HG03175 (cell line): ENCODE data around the gene DLK1.

ENCODE experiments used
- ATAC-seq: cut with Tn5 transposase; IDR thresholded peaks from one replicate; pipeline ENCODE4 v1.9.1; 2021; ENCODE audit warnings: mild to moderate bottlenecking, moderate library complexity; ENCODE audit not compliant: unreplicated experiment

Gene DLK1

GRCh38 chr14:100714258-100714892, 12.3 kb upstream of the DLK1 start:
- no peak for ATAC-seq

- ATAC-seq = no peak
Observed at GRCh38 chr14:100715332-100715731, 11.4 kb upstream of the DLK1 start.

- no peak for ATAC-seq
Observed at GRCh38 chr14:100715803-100716202, 10.9 kb upstream of the DLK1 start.

DNA sequence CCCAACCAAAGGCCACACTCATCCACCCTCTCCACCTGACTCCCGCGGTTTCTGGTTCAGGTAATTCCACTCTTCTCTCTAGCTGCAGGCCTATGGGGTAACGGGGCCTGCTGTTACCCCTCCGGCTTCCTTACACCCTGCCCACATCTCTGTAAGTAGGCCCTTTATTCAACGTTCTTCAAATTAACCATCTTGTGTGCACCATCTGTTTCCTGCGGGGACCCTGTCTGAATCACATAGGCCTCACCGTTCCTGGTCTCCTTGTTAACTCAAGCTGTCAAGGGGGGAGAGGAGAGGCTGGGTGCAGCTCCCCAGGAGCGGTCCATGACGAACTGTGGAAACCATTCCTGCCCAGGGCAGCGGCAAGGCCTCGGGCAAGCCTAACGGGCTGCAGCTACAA, 9.3 kb upstream of the DLK1 start:
- no peak for ATAC-seq

GRCh38 chr14:100719976-100720520, 6.6 kb upstream of the DLK1 start:
- no peak for ATAC-seq

DNA sequence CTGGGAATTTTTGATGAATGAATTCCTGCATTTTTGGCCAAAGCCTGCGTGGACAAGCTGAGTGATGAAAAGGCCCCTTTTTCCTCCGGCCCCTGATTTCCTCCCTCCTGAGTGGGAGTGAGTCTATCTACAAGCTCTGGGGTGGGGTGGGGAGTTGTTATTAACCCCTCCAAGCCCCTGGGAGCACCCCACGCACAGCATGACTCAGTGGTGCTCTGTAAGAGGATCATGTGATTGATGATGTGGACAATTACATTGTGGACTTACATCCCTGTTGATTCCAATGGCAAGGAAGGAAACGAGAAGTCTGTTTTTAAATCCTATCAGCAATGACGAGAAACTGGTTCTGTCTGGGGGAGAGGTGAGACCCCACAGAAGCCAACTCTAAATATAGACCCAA, 5.1 kb upstream of the DLK1 start:
- no peak for ATAC-seq

DNA sequence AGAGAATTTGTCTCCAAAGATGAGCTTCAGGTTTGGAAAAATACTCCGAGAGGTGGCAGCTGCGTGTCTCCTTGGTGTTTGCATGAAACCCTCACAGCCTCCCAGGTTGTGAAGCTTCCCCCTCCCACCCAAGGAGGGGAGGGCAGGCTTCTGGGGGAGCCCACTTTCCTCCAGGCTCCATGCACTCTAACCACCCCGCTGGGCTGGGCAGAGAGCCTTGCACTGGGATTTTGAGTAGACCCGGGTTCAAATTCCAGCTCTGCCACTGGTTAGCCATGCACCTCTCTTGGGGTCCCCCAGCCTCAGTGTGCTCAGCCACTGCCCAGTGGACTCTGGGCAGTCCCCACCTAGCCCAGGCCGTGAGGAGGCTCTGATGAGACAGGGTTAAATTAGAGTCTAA, 4.3 kb upstream of the DLK1 start:
- ATAC-seq = no peak

DNA sequence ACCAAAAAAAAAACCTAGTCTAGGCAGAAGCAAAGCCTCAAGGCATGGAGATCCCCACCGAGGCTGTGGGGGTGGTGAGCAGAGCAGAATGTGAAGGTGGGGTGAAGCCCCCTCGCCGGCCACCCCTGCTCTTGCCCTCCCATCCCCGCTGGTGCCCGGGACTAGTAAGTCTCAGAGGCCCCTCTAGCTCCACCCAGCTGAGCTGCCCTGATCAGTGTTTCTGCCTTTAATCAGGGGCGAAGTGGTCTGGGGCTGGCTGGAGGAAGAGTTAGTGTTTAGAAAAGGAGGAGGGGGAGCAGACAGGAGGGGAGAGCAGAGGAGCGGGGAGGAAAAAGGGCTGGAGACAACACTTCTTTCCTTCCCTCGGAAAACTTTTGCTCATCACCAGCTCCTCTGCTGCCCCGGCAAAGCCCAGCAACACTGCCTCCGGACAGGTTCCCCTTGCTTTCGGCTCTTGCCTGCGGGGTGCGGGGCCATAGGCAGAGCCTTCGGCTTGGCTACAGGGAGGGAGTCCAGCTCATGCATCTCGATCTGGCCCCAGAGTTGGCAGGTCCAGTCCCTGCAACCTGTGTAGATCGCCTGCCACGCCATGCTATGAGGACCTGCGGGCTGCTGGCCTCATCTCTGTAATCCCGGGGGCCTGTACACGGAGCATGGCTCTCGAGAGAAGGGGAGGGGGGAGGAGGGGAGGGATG, 3.4 kb upstream of the DLK1 start:
- no peak for ATAC-seq

GRCh38 chr14:100723830-100724437, 2.8 kb upstream of the DLK1 start:
- ATAC-seq = no peak

DNA sequence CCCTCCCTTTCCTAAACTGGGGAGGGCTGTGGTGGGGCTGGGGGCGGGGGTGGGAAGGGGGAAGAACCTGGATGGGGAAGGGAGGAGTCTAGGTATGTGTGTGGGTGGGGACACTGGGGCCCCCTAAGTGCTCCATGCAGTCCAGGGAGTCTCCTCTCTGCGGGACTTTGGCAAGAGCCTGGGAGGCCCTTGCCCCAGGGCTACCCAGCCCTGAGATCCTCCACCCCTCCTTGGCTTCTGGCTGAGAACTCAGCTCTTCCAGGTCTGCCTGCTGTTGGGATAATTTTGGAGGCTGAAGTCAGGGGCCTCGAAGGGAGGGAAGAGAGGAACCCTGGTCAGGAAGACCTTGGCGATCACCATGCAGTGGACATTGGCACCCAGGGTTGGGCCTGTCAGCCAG, 2.2 kb upstream of the DLK1 start:
- no peak for ATAC-seq

DNA sequence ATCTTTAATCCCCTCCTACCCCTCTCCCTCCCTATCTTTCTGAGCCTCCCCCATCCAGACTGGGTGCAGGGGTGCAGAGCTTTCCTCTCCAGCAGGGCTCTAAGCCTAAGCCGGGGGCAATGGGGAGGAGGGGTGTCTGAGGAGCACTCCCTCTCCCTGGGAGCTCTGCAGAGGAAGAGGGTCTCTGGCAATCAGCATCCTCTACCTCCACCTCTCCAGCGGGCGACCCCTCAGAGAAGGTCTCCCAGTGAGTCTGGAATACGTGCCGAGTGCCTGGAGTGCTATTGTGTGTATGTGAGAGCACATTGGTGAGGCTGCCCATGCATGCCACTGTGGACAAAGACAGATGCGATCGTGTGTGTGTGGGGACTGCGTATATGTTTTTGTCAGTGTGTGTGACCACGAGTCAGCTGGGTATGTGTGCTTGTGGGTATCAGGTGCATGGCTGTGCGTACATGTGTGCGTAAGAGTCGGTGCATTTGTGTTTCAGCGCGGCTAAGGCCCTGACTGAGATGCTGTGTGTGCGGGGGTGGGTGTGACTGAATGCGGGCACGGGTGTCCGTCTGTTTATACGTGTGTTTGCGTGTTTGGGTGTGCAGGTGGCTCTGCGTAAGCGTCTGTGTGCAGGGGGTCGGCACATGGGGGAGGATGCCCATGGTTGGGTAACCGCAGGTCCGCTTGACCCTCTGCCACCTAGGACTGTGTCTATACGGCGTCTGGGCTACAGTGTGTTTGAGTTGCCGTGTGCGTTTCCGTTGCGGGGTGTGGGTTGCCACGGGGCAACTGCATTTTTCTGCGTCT, 905 bp upstream of the DLK1 start:
- ATAC-seq = no peak

DNA sequence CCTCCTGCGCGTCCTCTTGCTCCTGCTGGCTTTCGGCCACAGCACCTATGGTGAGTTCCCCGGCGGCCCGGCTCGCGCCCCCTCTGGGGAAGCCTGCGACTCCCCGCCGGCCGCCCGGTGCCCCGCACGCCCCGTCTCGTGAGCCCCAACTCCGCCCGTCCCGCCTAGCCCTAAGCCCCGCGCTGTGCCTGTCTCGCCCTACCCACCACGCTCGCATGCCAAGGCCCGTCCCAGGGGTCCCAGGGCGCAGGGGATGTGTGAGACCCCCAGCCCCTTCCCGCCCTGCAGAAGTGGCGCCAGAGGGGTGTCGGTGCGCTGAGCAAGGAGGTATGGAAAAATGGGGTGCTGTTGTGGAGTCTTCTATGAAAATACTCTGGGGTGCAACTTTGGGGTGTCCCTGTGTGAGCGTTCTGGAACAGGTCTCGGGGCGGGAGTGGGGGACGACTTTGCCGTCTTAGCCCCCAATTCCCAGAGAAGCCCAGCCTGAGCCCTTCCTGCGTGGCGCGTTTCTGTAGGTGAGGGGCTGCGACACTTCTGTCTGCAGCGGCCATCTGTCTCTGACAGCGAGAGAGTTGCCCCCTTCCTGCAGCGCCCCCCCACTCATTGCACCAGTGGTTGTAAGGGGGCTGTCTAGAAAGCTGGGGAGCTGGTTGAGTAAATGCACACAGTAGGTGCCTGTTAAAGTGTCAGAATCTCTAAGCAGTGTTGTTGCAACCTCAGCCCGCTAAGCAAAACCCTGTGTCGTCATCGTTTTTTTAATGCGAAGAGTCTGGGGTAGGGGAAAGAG, 587 bp downstream of the DLK1 start:
- ATAC-seq = no peak

DNA sequence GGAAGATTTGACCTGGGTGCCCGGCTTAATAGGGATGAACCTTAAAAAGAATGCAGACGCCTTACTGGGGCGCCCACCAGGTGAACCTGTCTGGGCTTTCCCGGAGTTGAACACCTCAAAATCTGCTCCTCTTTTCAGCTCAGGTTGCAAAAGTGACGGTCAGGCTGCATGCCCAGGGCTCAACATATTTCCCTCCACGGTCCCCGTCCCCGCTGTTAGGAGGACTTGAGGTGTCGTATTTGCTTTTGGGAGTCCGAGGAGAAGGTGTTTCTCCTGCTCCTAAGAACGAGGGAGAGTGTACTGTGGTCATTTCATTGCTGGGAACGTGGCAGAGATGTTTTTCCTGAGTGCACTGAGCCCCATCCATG, 1.2 kb downstream of the DLK1 start:
- ATAC-seq = no peak

- ATAC-seq = no peak
Observed at GRCh38 chr14:100728962-100729361, 2.3 kb downstream of the DLK1 start.

GRCh38 chr14:100729982-100730381, 3.3 kb downstream of the DLK1 start:
- no peak for ATAC-seq

DNA sequence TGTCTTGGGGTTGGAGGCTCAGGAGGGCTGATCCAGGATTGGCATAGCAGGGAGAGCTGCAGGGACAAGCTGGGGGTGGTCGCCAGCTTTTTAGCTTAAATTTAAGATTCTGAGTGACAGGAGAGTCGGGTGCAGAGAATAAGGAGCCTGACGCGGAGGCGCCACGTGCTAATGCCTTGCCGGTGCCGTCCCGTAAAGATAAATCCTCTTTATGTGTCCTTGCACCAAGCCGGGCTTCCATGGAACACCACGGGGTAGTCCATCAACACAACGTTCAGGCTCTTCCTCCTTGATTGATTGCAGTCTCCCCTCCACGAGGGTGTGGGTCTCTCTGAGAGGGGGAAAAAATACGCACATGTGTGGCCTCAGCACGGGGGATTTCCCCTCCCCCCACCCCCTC, 3.9 kb downstream of the DLK1 start:
- ATAC-seq = no peak

GRCh38 chr14:100731011-100731670, 4.4 kb downstream of the DLK1 start:
- ATAC-seq = no peak

- ATAC-seq = no peak
Observed at GRCh38 chr14:100731846-100732765, 5.4 kb downstream of the DLK1 start.

- no peak for ATAC-seq
Observed at GRCh38 chr14:100732766-100733100, 6.0 kb downstream of the DLK1 start.
